NCI-H1436 treated with DMSO at 0.1 percent for 48 hours (cell line): Measurements from ENCODE around the gene C1orf52.
"Not testable (repeated sequence)": the region's sequence is repeated elsewhere in the genome, so short reads cannot be mapped to it uniquely, and the experiment has no call there.

Experiments
- DNase-seq: peaks from one replicate; lab custom pipeline; 2025; lab: John Stamatoyannopoulos, UW

C1orf52 gene

GRCh38 chr1:85277802-85278201 lies 18.3 kb upstream of the C1orf52 start:
- no peak for DNase-seq

GRCh38 chr1:85276978-85277639 lies 17.6 kb upstream of the C1orf52 start:
- DNase-seq = no peak

- DNase-seq = peak; percentile 97
Observed at GRCh38 chr1:85276215-85276977, 16.9 kb upstream of the C1orf52 start, which contains the start of gene BCL10. Gene BCL10 (minus strand): TSS chr1:85276632. CDS start chr1:85276352, 280 bp downstream.

- DNase-seq = no peak
Observed at GRCh38 chr1:85275701-85276214, 16.3 kb upstream of the C1orf52 start.

- DNase-seq = no peak
Observed at GRCh38 chr1:85274969-85275453, 15.5 kb upstream of the C1orf52 start.

GRCh38 chr1:85273397-85273796 lies 13.9 kb upstream of the C1orf52 start:
- DNase-seq = no peak

- DNase-seq = no peak
Observed at GRCh38 chr1:85268801-85269585, 9.5 kb upstream of the C1orf52 start.

- DNase-seq = no peak
Observed at GRCh38 chr1:85267313-85267712, 7.9 kb upstream of the C1orf52 start.

- no peak for DNase-seq
Observed at GRCh38 chr1:85264150-85264549, 4.7 kb upstream of the C1orf52 start.

GRCh38 chr1:85262985-85263384 lies 3.5 kb upstream of the C1orf52 start:
- DNase-seq = no peak

GRCh38 chr1:85259912-85260274 lies 431 bp upstream of the C1orf52 start:
- DNase-seq = no peak

GRCh38 chr1:85258536-85259117 lies 835 bp downstream of the C1orf52 start:
- DNase-seq = no peak

- DNase-seq = not testable (repeated sequence)
Observed at GRCh38 chr1:85249042-85249441, 10.4 kb downstream of the C1orf52 start.

- no peak for DNase-seq
Observed at GRCh38 chr1:85245891-85246290, 13.6 kb downstream of the C1orf52 start.

- DNase-seq = no peak
Observed at GRCh38 chr1:85245456-85245855, 14.0 kb downstream of the C1orf52 start.

- no peak for DNase-seq
Observed at GRCh38 chr1:85244271-85245061, 15.0 kb downstream of the C1orf52 start.

GRCh38 chr1:85243372-85243771 lies 16.1 kb downstream of the C1orf52 start:
- no peak for DNase-seq

- DNase-seq = no peak
Observed at GRCh38 chr1:85240643-85241042, 18.8 kb downstream of the C1orf52 start.

GRCh38 chr1:85240174-85240601 lies 19.3 kb downstream of the C1orf52 start:
- no peak for DNase-seq

- DNase-seq = no peak
Observed at GRCh38 chr1:85237613-85238012, 21.8 kb downstream of the C1orf52 start.
